Measurements from ENCODE around the gene HOXC13.

The HOXC13 gene

GRCh38 chr12:53971129-53971528 lies 32.5 kb downstream of the HOXC13 start:
- DNase-seq, result no peak

DNA sequence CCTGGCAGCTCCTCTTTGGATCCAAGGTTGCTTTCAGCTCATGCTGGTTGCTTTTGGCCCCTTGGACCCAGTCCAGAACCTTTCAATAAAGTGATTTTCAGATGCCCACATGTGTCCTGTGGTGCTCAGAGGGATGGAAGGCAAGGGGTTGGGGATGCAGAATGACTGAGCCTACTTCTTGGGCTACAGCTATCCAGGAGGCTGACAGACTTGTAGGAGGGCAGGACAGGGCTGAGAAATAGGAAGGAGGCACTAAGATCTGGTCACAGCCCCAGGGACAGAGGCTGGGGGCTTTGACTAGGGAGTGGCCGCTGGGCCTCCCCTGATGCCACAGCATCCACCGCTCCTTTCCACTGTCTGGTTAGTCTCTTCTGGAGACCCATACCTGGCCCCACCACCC lies 33.1 kb downstream of the HOXC13 start:
- DNase-seq, result no peak

DNA sequence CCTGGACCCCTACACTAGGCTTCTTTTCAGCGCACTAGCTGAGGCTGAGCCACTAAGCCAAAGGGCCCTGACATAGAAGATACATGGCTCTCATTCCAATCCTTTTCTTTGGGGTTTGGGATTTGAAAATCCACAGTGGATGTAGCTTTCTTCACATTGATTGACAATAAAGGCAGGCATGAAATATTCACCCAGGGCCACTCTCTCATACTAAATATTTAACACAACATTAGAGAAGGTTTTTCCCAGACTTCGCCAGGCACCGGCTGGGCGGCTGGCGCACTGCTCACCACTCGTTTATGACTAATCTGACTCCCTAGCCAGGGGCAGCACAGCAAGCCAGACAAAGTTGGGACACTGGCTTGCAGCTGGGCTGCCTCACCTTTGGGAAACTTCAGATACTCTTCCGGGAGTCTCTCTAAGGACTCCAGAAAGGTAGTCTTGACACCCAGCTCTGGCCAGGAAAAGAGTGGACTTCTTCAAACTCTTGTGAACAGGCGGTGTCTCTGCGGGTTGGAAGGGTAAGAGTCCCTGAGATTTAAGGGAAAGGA lies 33.6 kb downstream of the HOXC13 start:
- DNase-seq, result no peak

DNA sequence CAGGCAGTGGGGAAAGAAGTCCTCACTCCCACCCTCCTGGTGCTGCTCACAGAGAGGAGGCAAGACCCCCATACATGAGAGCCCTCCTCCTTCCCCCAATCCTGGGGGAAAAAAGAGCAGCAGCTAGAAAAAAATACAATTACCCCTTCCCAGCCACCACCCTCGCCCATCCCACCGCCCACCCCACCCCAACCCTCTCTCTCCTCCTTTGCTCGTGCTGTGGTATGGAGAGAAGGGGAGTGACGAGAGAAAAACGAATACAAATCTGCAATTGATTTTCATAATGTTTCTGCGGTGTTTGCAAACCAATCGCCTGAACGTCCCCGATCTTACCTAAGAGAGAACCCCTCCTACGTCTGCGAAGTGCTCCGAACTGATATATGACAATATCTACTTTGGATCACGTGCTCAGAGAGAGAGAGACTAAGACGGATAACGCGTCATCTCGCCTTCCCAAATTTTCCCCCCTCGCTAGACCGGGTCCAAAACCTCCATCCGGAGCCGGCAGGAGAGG lies 34.1 kb downstream of the HOXC13 start, which contains the start of gene HOXC11:
TSS of gene HOXC11 (plus strand) at position 405 of the 514 bp plus-strand sequence. CDS start 116 bp downstream, outside the sequence.
- no peak for DNase-seq

DNA sequence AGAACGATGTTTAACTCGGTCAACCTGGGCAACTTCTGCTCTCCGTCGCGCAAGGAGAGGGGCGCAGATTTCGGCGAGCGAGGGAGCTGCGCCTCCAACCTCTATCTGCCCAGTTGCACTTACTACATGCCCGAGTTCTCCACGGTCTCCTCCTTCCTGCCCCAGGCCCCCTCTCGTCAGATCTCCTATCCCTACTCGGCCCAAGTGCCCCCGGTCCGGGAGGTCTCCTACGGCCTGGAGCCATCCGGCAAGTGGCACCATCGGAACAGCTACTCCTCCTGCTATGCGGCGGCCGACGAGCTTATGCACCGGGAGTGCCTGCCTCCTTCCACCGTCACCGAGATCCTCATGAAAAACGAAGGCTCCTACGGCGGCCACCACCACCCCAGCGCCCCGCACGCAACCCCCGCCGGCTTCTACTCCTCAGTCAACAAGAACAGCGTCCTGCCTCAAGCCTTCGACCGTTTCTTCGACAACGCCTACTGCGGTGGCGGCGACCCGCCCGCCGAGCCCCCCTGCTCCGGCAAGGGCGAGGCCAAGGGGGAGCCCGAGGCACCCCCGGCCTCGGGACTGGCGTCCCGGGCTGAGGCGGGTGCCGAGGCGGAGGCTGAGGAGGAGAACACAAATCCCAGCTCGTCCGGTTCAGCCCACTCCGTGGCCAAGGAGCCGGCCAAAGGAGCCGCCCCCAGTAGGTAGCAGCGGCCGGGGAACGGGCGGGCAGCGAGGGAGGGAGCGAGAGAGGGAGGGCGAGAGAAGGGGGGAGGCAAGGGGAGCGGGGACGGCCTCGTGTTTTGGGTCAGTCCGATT lies 34.8 kb downstream of the HOXC13 start:
- DNase-seq, result no peak

- no peak for DNase-seq
These were observed 35.7 kb downstream of the HOXC13 start, which contains the start of gene HOTAIR for GRCh38 chr12:53974084-53975063. Gene HOTAIR, minus strand, starts transcription at chr12:53974954.

DNA sequence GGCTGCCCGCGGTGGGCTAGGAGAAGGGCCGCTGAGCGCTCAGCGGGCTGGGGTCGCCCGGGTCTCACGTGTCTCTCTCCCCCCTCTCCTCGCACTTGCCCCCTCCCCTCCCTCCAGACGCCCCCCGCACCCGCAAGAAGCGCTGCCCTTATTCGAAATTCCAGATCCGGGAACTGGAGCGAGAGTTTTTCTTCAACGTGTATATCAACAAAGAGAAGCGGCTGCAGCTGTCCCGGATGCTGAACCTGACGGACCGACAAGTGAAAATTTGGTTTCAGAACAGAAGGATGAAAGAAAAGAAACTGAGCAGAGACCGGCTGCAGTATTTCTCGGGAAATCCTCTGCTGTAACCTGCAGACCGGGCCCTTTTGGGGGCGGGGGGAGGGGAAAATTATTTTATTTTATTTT lies 36.4 kb downstream of the HOXC13 start:
- DNase-seq, result no peak

DNA sequence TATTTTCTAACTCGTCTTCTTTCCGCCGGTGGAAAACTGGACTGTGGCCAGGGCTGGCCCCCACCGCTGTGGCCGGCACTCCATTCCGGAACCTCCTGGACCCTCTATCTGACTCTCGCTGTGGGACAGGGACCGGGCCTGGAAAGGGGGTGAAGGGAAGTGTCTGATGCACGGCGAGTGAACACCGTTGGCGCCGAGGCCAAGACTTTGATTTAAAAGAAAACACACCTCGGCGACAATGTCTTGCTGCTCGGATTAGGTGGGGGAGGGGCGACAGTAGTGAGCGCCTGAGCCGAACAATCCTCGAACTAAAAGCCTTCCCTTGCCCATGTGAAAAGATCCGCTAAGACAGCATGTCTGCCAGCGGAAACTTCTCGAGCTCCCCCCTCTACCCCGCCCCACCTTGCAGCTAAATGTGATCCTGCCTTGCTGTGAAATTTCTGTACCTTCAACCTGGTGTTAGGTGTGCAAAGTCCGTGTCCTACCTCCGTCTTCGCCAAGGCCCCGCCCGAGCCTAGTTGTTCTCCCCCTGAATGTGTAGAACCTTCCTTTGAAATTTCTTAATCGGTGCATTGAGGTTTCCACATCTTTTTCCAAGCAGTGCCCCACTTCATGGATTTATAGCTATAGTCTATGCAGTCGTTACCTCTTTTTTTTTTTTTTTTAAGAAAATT lies 37.0 kb downstream of the HOXC13 start:
- DNase-seq, result no peak

- no peak for DNase-seq
These were observed 37.7 kb downstream of the HOXC13 start for GRCh38 chr12:53976172-53976822.

- no peak for DNase-seq
These were observed 38.4 kb downstream of the HOXC13 start for GRCh38 chr12:53976823-53977595.

- no peak for DNase-seq
These were observed 39.2 kb downstream of the HOXC13 start for GRCh38 chr12:53977596-53978445.

DNA sequence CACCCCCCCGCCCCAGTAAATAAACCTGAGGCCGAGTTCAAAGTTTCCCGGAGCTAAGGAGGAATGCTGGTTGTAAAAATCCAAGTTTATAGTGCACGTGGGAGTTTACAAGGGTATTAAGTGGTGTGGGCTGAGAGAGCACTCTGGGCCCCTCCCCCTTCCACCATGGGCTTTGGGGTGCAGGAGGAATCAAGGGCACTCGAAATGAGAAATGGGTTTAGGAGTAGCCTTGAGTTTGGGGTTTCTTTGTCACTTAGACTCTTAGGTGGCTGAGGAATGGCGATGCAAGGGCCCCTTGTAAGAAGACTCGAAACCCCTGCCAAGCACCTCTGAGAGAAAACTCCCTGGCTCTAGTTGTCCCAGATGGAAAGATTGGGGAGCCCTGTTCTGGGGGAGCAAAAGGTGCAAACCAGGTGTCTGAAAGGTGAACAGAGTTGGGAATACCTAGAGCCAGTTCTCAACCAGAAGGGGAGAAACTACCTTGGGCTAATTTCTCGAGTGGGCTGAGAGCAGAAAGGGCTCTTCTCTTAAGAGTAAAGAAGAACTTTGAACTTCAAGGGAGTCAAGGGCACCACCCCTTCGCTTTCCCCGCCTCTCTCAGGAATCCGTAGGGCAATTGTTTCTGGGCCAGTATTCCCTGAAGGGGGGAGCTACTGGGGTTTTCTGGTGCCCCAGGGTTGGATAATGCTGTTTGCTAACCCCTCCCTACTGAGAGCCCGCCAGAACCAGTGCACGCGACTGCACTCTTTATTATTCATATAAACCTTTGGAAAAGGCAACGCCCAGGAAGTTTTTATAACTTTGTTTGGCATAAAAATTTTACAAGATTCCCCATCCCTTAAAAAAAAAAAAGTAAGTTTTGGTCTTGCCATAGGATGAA lies 40.1 kb downstream of the HOXC13 start:
- no peak for DNase-seq

DNA sequence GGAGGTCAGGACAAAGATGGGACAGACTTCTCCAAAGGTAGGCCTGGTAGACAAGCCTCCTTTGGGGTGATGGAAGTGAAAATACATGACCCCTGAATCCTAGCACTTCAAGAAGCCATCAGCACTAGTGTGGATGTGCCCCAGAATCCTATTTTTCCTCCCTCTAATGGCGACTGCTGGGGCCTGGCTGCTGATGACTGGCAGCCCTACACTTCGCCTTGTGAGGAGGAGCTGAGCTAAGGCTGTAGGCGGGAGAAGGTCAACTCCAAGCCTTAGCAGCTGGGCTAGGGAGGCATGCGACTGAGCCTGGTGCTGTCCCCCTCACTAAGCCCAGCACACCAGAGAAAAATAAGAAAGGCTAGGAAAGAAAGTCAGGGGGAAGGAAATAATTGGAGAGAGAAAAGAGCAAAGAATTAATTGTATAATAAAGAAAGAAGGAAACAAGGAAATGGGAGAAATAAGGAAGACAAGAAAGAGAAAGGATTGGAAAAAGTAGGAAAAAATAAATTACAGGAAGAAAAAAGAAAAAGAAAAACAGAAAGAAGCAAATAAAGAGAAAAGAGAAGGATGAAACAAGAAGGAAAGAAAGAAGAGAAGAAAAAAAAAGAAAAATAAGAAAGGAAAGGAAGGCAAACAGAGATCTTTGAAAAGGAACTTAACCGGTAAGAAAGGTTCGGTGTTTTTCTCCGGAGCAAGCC lies 41.6 kb downstream of the HOXC13 start:
- DNase-seq, result no peak

DNA sequence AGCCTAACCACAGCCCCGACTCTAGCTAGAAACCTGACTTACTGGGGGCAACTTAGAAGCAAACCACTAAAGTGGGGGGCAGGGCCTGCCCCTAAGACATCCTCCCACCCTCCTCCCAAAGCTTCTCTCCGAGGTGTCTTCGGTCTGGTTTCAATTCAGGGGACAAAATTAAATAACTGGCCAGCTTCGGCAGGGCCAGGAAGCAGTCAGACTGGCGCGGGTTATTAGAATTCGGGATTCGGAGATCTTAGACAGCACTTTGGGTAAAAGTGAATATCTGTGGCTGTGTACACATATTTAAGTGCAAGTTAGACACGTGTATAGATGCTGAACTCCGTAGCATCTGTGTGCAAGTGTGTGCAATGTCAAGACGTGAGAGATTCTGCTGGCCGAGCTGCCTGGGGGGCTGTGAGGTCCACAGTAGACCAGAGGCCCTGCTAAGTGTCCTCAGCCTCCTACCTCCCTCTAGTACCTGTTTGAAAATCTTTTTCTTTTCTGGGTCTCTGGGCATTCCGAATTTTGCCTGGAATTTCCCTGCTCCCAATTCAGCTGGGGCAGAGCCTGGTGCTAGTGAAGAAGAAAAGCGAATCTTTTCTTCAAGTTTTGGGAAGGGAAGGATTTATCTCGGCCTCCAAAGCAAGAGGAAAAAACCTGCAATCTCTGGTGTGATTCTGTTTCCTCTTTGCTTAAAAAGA lies 42.3 kb downstream of the HOXC13 start:
- no peak for DNase-seq

DNA sequence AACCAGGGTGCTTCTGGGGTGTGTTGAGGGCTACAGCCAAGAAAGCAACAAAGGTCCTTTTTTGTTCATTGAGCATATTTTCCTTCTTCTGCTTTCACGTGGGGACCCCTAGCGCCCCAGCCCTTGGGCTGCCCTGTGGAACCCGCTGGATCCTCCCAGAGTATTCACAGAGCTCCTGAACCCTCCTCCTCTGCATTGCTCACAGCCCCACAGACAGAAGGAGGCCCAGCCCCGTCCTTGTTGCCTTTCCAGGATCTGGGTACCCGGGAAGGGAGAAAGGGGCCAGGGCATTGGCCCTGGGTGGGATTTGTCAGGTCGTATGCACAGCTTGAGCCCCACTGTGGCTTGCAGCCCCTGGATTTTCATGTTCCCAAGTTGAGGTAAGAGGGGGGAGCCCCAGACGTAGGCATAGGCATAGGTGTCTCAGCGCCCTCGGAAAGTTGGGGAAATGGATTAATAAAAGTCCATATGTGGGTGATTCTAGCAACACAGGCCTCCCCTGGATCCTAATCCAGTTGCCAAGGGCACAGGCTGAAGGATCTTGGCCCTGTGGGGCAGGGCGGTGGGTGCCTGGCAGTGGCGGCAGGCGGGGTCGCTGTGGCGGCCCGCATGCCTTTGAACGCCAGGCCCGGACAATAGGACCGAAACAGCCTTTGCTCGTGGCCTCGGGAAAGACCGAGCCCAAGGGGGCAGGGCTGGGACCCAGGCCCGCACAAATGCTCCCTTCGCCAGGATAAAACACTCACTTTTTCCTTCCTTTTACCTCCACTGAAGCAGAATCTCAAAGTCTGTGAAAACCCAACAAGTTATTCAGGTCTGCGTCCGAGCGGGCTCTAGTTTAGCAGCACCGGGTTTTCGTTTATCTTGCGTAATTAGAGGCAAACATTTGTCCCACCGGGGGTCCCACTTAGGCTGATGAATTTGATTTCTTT lies 43.3 kb downstream of the HOXC13 start:
- DNase-seq, result no peak
